HG03571 (cell line): ENCODE measurements around the gene BUB3.

Experiments used
- ATAC-seq: cut with Tn5 transposase; IDR thresholded peaks from one replicate; pipeline ENCODE4 v1.9.1; 2021; ENCODE audit not compliant: unreplicated experiment

The BUB3 gene

GRCh38 chr10:123140983-123141390 lies 13.2 kb upstream of the BUB3 start:
- no peak for ATAC-seq

GRCh38 chr10:123141791-123142700 lies 12.2 kb upstream of the BUB3 start:
- ATAC-seq, result no peak

DNA sequence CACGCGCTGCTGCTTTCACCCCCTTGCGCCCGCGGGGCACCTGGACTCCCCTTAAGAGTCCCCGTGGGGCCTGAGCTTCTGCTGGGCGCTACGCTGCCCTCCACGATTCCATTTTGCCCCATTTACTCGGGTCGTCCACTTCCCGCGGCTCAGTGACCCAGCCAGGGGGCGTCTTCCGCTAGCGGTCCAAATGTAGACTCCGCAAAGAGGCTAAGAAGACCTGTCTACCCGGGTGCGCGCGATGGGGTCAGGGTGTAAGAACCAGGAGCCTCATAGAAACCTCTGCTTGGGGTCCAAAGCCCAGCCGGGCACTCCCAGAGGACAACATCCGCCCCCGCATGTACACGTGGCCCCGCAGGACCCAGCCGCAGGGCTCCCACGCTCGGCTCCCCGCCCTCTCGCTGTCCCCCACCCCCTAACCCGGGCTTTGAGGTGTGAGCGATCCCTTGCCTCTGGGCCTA lies 11.5 kb upstream of the BUB3 start:
- no peak for ATAC-seq

GRCh38 chr10:123143162-123143824 lies 10.9 kb upstream of the BUB3 start:
- ATAC-seq, result no peak

- ATAC-seq, result no peak
Observed at GRCh38 chr10:123143825-123144168, 10.4 kb upstream of the BUB3 start.

DNA sequence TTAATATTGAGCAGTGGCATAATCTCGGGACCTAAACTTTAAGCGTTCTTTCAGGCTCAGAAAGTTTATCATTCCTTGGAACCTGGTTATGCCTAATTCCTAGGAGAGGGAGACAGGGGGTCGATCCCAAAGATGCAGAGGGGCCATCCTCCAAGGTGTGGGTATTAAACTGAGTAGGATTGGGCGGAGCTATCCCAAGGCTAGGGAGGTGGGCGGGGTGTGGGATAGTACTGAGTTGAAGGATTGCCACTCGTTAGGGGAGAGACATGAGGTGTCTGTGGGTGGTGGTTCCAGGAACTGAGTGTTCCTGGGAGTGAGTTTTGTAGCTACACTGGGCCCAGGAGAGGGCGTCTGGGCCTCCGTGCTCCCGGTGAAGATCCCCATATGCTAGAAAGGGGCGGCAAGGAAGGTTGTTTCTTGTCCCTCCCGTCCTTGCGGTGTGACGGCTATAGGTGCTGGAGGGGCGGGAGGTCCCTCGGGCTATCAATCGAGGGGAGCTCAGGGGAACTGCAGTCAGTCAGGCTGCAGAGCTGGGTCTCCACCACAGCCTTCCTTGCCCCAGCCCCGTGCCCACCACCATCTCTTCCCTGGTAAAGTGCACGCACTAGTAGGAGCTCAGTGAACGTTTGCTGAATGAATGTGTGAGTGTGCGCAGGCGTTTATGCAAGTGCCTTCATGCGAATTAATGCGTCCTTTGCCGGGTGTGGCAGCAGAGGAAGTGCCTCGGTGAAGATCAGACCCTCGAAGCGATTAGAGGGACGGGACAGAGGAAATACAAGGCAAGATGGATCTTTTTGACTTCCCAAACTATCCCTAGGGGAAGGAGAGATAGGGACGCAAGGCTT lies 9.3 kb upstream of the BUB3 start:
- ATAC-seq, result no peak

DNA sequence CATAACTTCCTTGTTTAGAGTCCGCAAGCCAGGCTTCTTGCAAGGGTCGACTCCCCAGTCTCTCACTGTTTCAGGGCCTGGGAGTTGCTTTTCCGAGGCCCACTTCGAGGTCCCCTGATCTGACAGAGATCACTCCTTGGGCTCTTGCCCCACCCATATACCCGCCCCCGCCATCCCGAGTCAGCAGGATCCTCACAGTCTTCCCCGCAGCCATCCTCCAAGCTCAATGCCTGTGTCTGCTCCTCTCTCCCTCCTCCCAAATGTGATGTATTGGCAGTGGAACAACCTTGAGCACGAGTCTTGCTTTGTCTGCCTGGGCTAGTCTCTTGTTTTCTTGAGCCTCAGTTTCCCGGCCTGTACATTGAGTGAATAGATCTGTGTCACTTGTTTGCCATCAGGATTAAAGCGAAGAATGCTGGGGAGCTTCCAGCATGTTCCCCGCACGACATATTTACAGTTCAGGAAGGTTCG lies 8.6 kb upstream of the BUB3 start:
- ATAC-seq, result no peak

DNA sequence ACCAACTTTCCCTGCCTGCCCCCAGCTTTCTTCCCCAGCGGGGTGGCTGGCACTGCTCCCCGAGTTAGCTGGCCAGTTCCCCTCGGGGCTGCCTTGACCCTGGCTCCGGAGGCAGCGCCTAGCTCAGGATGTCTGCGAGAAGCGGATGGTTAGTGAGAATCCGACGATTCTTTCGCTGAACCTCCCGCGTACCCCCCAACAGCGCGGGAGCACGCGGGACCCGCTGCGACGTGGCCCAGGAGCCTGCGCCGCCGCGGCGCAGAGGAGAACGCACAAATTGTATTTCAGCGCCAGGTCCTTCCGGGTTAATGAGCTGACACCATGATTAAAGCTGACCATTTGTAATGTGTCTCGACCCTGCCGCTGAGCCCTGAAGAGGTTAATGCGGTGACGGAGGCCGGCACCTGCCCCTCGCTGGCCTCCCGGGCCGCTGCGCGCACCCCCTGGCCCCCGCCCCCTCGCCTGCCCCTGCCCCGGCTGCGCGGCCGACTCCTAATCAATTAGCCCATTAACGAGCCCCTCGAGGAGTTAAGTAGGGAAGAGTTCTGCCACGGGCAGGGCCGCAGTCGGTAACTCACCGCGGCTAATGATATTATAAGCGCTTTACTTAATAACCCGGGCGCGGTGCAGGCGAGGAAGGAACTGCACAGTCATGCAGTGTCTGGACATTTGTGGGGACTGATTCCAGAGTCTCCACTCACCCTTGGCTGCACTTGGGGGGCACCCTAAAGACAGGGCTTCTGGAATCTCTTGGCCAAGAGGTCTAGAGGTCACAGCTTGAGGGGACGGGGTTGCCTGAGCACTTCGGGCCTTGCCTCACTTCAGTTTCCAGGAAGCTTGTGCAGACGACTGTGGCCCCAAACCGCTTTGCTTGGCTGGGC lies 7.9 kb upstream of the BUB3 start:
- ATAC-seq, result no peak

GRCh38 chr10:123146894-123147634 lies 7.1 kb upstream of the BUB3 start:
- ATAC-seq, result no peak

- no peak for ATAC-seq
Observed at GRCh38 chr10:123147635-123148413, 6.4 kb upstream of the BUB3 start, which contains the start of gene HMX2. Gene HMX2 (plus strand): TSS chr10:123148136. CDS start chr10:123148379, 243 bp downstream.

DNA sequence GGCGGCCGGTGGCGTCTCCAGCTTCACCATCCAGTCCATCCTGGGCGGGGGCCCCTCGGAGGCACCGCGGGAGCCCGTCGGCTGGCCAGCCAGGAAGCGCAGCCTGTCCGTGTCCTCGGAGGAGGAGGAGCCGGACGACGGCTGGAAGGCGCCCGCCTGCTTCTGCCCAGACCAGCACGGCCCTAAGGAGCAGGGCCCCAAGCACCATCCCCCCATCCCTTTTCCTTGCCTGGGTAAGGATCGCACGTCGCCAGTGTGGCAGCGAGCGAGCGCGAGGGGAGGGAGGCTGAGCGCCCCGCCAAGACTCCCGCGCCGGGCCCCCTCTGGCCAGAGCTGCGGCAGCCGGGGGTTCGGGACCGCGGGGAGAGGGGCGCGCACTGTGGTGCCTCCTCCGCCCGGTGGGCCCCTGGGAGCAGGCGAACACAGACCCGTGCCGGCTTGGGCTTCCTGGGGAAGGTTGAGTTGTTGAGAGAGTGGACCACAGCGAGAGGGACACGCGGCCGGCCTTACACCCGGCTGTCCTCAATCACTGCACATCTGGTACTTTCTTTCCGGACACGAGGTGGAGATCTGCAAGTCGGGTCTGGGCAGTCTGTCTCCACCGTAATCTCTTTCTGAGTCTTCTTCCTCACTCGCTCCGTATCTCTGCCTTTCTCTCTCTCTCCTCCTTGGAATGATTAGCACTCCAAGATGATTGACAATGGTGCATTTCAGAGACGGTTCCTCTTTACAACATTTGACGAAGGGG lies 5.6 kb upstream of the BUB3 start:
- no peak for ATAC-seq

DNA sequence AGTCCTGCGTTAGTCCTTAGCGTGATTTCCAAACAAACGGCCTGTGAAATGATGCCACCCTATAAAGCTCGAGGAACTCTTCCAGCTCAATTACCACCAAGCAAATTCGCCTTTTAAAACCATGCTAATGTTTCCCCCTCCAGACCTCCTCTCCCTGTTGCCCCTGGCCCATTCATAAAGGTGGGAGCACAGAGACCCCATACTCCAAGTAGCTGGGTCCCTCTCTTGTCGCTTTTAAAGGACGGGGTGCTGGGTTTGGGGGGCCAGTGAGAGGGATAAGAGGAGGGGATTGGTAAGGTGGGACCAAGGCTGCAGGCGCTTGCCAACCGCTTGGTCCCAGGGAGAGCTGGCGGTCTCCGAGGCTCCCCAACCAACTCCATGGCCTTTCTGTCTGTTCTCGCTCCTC lies 5.0 kb upstream of the BUB3 start:
- no peak for ATAC-seq

- no peak for ATAC-seq
Observed at GRCh38 chr10:123149568-123150270, 4.5 kb upstream of the BUB3 start.

- ATAC-seq, result no peak
Observed at GRCh38 chr10:123150271-123150985, 3.8 kb upstream of the BUB3 start.

DNA sequence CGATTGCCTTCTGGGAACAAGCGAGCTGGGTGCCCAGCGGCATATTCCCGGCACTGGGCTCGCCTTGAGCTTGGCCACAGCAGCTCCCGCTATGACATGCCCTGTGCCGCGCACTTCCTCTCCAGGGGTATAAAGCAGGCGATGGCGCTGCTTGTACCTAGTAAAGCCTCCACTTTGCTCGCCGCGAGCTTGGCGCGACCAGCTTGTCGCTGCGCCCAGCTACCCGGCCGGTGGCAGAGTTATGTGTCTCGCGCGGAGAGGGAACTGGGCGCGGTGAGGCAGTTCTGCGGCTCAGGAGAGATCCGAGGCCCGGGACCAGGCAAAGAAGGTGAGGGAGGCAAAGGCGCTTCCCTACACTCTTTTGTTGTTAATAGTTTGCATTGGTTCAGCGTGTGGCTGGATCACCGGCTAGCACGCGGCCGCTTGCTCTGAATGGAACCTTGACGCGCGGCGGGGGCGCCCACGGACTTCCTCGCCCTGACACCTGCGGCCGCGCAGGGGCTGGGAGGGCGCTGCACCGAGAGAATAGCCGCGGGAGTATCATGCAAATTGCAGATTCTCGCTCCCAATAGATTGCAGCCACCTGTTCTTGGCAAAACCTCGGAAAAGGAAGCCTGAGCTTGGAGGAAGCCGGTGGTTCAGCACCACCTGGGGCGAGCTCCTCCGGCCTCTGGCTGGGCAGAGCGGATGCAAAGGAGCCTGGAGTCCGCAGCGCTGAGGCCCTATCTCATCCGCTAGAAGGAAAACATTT lies 3.0 kb upstream of the BUB3 start:
- ATAC-seq, result no peak

DNA sequence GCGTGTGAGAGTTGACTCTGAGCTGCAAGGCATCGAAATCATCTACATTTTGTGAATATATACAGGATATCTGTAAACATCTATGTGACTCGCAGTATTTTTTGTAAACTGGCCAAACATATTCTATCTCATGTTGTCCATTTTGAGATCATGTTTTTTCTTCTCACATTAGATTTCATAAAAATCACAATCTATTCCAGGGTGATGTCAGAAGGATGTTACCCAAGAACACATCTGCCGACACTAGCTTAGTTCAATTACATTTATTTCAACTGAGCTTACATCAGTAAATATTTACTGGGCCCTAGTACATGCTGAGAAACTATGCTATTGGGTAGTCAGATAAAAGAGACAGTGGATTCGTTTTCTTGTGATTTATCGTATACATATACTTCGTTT lies 2.5 kb upstream of the BUB3 start:
- no peak for ATAC-seq
